Thyroid gland (tissue), 4 donors: ENCODE data around the gene DNAJC1. TPM values are rescaled to one million over a fixed set of nuclear protein-coding genes. Genes with fewer than 3 reads are reported as not detected.
"Not testable (repeated sequence)": the region's sequence is repeated elsewhere in the genome, so short reads cannot be mapped to it uniquely, and the experiment has no call there.

Source experiments
- DNase-seq, 2 donors: peaks; one replicate each; pipeline ENCODE4 v3.0.0-alpha.2; 2019
- H3K27ac ChIP-seq, 3 donors: fragments of 200-600 bp; sonication (generic); 1 replicate in 2 of 3; 2 replicates in 1 of 3; pipeline ENCODE4 v1.5.1; 2016 to 2019; ENCODE audit warnings: mild to moderate bottlenecking in 1 of 3, moderate library complexity in 1 of 3
- H3K27me3 ChIP-seq: fragments of 200-600 bp; sonication (generic); one replicate; pipeline ENCODE4 v1.5.1; 2019
- H3K36me3 ChIP-seq, 2 donors: fragments of 200-600 bp; sonication (generic); one replicate each; pipeline ENCODE4 v1.5.1; 2016 to 2019
- H3K4me1 ChIP-seq, 2 donors: fragments of 200-600 bp; sonication (generic); one replicate each; pipeline ENCODE4 v1.5.1; 2017 to 2019
- H3K4me3 ChIP-seq, 3 donors: fragments of 200-600 bp; sonication (generic); replicated peaks in 1 of 3; 1 replicate in 2 of 3; 2 replicates in 1 of 3; pipeline ENCODE4 v1.5.1; 2016; ENCODE audit warnings: mild to moderate bottlenecking in 1 of 3
- H3K9me3 ChIP-seq: fragments of 200-600 bp; sonication (generic); one replicate; pipeline ENCODE4 v1.5.1; 2017
- POLR2A ChIP-seq, 2 donors: fragments of 450-650 bp; IDR thresholded peaks; one replicate each; pipeline ENCODE4 v1.6.1; 2017; ENCODE audit warnings: antibody characterized with exemption in 2 of 2, mild to moderate bottlenecking in 2 of 2, moderate library complexity in 1 of 2
- WGBS, 2 donors: methylation state at CpG; one replicate each; pipeline ENCODE4 v1.1.5; 2017; 5-methylcytosine and 5-hydroxymethylcytosine counted together
- intact Hi-C: fragments of 100-400 bp; cut with DNase I; formaldehyde crosslinking; loops from one replicate; pipeline ENCODE4 v1.15.1; 2023
- total RNA-seq, 4 donors: library from RNA; depleted of rRNA; stranded (reverse); fragments of >200 nt; gene quantifications; one replicate each; pipeline ENCODE4 v1.2.3, GENCODE V29; 2016
- TF ChIP-seq, protein P1 (sequence below), 6 experiments: fragments of 200-600 bp in 3 of 6; fragments of 450-650 bp in 3 of 6; sonication (generic) in 3 of 6; IDR thresholded peaks; one replicate each; pipeline ENCODE4 v1.5.1; 2016 to 2019; ENCODE audit warnings: antibody characterized with exemption in 6 of 6, mild to moderate bottlenecking in 2 of 6, inconsistent platforms in 1 of 6, moderate library complexity in 1 of 6

DNAJC1 gene
- total RNA-seq, 4 donors from 2014 or later: 73.4 to 157 (median 95.6) TPM

DNA sequence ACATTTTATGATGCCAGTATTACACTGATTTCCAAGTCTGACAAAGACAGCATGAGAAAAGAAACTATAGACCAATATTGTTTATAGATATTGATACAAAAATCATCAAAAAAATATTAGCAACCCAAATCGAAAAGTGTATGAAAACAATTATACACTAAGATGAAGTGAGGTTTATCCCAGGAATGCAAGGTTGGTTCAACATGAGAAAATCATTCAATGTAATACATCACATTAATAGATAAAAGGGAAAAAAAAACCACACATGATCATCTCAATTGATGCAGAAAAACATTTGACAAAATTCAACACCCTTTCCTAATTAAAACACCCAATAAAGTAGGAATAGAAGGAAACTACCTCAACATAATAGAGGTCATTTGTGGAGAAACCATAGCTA is 153.9 kb downstream of the DNAJC1 start:
- TF ChIP-seq POLR2A (IDR thresholded peaks at IDR 0.05): no peak
- TF ChIP-seq, protein P1, sequence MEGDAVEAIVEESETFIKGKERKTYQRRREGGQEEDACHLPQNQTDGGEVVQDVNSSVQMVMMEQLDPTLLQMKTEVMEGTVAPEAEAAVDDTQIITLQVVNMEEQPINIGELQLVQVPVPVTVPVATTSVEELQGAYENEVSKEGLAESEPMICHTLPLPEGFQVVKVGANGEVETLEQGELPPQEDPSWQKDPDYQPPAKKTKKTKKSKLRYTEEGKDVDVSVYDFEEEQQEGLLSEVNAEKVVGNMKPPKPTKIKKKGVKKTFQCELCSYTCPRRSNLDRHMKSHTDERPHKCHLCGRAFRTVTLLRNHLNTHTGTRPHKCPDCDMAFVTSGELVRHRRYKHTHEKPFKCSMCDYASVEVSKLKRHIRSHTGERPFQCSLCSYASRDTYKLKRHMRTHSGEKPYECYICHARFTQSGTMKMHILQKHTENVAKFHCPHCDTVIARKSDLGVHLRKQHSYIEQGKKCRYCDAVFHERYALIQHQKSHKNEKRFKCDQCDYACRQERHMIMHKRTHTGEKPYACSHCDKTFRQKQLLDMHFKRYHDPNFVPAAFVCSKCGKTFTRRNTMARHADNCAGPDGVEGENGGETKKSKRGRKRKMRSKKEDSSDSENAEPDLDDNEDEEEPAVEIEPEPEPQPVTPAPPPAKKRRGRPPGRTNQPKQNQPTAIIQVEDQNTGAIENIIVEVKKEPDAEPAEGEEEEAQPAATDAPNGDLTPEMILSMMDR (IDR thresholded peaks at IDR 0.05): no peak
- intact Hi-C loops: no loop called here
- 91 to 100% methylated on average over 1 of the region's 1 CpG for WGBS, 2 donors
- no peak for DNase-seq
- Histone ChIP-seq H3K4me1 (no peaks in the 10 kb centered on the region), H3K27me3 (no peaks in the 10 kb centered on the region), H3K36me3 (no peaks in the 10 kb centered on the region), H3K27ac (no peak overlapping the region), H3K9me3 (no peaks in the 10 kb centered on the region), H3K4me3 (no peak overlapping the region)

DNA sequence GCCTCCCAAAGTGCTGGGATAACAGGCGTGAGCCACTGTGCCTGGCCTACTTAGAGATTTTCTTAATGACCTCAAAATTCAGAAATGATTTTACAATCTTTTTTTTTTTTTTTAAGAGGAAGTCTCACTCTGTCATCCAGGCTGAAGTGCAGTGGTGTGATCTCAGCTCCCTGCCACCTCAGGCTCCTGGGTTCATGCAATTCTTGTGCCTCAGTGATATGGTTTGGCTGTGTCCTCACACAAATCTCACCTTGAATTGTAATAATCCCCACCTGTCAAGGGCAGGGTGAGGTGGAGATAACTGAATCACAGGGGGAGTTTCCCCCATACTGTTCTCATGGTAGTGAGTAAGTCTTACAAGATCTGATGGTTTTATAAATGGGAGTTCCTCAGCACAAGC is 159.9 kb downstream of the DNAJC1 start:
- intact Hi-C loops: no loop called here
- H3K4me3 ChIP-seq: no peak overlapping the region
- no peak overlapping the region for H3K27ac ChIP-seq
- H3K36me3 ChIP-seq: no peaks in the 10 kb centered on the region
- H3K27me3 ChIP-seq: no peaks in the 10 kb centered on the region
- no peak for DNase-seq
- 93 to 100% methylated on average over 1 of the region's 1 CpG for WGBS, 2 donors
- TF ChIP-seq, protein P1 (IDR thresholded peaks at IDR 0.05): no peak
- TF ChIP-seq POLR2A (IDR thresholded peaks at IDR 0.05): no peak
- no peaks in the 10 kb centered on the region for H3K4me1 ChIP-seq
- no peaks in the 10 kb centered on the region for H3K9me3 ChIP-seq

DNA sequence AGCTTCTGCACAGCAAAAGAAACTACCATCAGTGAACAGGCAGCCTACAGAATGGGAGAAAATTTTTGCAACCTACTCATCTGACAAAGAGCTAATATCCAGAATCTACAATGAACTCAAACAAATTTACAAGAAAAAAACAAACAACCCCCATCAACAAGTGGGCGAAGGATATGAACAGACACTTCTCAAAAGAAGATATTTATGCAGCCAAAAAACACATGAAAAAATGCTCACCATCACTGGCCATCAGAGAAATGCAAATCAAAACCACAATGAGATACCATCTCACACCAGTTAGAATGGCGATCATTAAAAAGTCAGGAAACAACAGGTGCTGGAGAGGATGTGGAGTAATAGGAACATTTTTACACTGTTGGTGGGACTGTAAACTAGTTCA is 162.3 kb downstream of the DNAJC1 start:
- H3K4me1 ChIP-seq, H3K36me3 ChIP-seq, H3K27me3 ChIP-seq, H3K9me3 ChIP-seq, H3K27ac ChIP-seq, intact Hi-C loops, DNase-seq, H3K4me3 ChIP-seq: not testable (repeated sequence)
- WGBS, 2 donors: 80 to 98% methylated on average over 2 of the region's 2 CpGs

DNA sequence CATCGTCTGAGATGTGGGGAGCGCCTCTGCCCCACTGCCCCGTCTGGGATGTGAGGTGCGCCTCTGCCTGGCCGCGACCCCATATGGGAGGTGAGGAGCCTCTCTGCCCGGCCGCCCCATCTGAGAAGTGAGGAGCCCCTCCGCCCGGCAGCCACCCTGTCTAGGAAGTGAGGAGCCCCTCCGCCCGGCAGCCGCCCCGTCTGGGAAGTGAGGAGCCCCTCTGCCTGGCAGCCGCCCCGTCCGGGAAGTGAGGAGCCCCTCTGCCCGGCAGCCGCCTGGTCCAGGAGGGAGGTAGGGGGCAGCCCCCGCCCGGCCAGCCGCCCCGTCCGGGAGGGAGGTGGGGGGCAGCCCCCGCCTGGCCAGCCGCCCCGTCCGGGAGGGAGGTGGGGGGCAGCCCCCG is 166.0 kb downstream of the DNAJC1 start:
- H3K4me3 ChIP-seq, H3K4me1 ChIP-seq, H3K36me3 ChIP-seq, DNase-seq, intact Hi-C loops, H3K9me3 ChIP-seq, H3K27me3 ChIP-seq, H3K27ac ChIP-seq: not testable (repeated sequence)
- 100% methylated on average over 3 of the region's 29 CpGs; no CpG with 5 or more reads in 1 of the 2 donors for WGBS, 2 donors

DNA sequence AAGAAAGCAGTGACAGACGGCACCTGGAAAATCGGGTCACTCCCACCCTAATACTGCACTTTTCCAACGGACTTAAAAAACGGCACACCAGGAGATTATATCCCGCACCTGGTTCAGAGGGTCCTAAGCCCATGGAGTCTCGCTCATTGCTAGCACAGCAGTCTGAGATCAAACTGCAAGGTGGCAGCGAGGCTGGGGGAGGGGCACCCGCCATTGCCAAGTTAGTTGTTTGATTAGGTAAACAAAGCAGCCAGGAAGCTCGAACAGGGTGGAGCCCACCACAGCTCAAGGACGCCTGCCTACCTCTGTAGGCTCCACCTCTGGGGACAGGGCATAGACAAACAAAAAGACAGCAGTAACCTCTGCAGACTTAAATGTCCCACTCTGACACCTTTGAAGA is 169.0 kb downstream of the DNAJC1 start:
- DNase-seq, H3K27me3 ChIP-seq, H3K9me3 ChIP-seq, H3K4me1 ChIP-seq, intact Hi-C loops, H3K36me3 ChIP-seq, H3K27ac ChIP-seq, H3K4me3 ChIP-seq: not testable (repeated sequence)
- 91 to 98% methylated on average over 10 of the region's 10 CpGs for WGBS, 2 donors

DNA sequence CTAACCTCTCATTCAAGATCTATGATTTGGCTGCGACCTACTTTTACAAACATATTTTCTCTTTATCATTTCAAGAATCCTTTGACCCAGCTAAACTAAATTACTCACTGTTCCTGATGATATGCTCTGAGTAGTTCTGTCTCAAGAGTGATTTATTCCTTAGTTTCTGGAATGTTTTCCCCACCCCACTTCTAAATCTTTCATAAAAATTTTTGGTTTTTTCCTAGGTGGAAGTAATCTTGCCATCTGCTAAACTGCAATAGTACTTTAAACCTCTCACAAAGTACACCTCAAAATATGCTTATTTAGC is 170.8 kb downstream of the DNAJC1 start:
- no peak overlapping the region for H3K27ac ChIP-seq
- no peaks in the 10 kb centered on the region for H3K27me3 ChIP-seq
- no peaks in the 10 kb centered on the region for H3K9me3 ChIP-seq
- WGBS, 2 donors: 94 to 100% methylated on average over 1 of the region's 1 CpG
- no peaks in the 10 kb centered on the region for H3K36me3 ChIP-seq
- intact Hi-C loops: no loop called here
- H3K4me1 ChIP-seq: no peaks in the 10 kb centered on the region
- H3K4me3 ChIP-seq: no peak overlapping the region
- TF ChIP-seq, protein P1 (IDR thresholded peaks at IDR 0.05): no peak
- no peak for DNase-seq
